ENCODE measurements around the gene SPACA5B.
"Not testable (repeated sequence)": the region's sequence is repeated elsewhere in the genome, so short reads cannot be mapped to it uniquely, and the experiment has no call there.

The SPACA5B gene

DNA sequence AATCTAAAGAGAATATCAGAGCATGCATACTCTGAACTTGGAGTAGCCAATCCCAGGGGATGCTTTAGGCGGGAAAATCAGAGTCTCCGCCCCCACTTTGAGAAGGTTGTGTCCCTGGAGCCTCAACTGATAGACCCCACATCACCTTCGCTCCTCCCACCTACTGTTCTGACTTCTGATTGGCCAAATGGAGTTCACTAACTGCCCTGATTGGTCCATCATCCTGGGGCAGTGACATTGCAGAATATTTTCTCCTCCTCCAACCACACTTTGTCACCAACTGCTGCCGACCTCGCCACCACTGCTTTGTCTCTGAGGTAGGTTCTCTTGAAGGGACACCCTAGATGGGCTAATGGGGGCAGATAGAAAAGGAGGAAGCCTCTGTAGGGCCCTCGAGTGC is 22.7 kb upstream of the SPACA5B start:
- TF ChIP-seq, protein P1, sequence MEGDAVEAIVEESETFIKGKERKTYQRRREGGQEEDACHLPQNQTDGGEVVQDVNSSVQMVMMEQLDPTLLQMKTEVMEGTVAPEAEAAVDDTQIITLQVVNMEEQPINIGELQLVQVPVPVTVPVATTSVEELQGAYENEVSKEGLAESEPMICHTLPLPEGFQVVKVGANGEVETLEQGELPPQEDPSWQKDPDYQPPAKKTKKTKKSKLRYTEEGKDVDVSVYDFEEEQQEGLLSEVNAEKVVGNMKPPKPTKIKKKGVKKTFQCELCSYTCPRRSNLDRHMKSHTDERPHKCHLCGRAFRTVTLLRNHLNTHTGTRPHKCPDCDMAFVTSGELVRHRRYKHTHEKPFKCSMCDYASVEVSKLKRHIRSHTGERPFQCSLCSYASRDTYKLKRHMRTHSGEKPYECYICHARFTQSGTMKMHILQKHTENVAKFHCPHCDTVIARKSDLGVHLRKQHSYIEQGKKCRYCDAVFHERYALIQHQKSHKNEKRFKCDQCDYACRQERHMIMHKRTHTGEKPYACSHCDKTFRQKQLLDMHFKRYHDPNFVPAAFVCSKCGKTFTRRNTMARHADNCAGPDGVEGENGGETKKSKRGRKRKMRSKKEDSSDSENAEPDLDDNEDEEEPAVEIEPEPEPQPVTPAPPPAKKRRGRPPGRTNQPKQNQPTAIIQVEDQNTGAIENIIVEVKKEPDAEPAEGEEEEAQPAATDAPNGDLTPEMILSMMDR (IDR thresholded peaks at IDR 0.05; ENCODE audit: low read depth, low read length, poor library complexity, severe bottlenecking), result no peak
- TF ChIP-seq EZH2phosphoT487 (IDR thresholded peaks at IDR 0.05; ENCODE audit: borderline replicate concordance, low read length), result no peak
- Histone ChIP-seq H3F3A (ENCODE audit: control insufficient read depth, insufficient read depth) (no peaks in the 10 kb centered on the region), H3K4me3 (ENCODE audit: low read length) (no peak overlapping the region), H3K9me2 (replicated peaks; ENCODE audit: control insufficient read depth, low read length) (no peaks in the 10 kb centered on the region), H3K27ac (ENCODE audit: low read depth, low read length) (no peak overlapping the region), H3K9me3 (ENCODE audit: control insufficient read depth, insufficient read depth, low read length) (no peaks in the 10 kb centered on the region), H3K4me1 (ENCODE audit: control insufficient read depth, low read length) (no peaks in the 10 kb centered on the region), H3K79me2 (ENCODE audit: control insufficient read depth, low read length) (no peaks in the 10 kb centered on the region), H3K4me2 (ENCODE audit: low read length) (no peak overlapping the region), H3K27me3 (ENCODE audit: control insufficient read depth, low read length) (no peaks in the 10 kb centered on the region), H4K20me1 (ENCODE audit: control insufficient read depth, insufficient read depth, low read depth, low read length) (no peaks in the 10 kb centered on the region), H3K36me3 (ENCODE audit: control insufficient read depth, low read length) (no peaks in the 10 kb centered on the region)

DNA sequence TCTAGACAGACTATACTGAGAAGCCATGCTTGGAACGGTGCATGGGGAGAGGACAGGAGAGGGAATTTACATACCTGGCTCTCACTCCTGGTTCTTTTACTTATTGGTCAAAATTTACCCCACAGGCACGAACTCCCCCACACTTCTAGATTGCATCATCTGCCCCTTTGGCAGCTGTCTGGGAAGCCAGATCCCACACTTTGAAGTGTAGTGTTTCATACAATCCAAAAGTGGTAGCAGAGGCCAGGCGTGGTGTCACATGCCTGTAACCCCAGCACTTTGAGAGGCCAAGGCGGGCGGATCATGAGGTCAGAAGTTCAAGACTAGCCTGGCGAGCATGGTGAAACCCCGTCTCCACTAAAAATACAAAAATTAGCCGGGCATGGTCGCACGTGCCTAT is 5.1 kb upstream of the SPACA5B start:
- not testable (repeated sequence) for H3K79me2 ChIP-seq (ENCODE audit: control insufficient read depth, low read length); H3K9me2 ChIP-seq (replicated peaks; ENCODE audit: control insufficient read depth, low read length); H3K27me3 ChIP-seq (ENCODE audit: control insufficient read depth, low read length); H3K27ac ChIP-seq (ENCODE audit: low read depth, low read length); H3K4me1 ChIP-seq (ENCODE audit: control insufficient read depth, low read length); H4K20me1 ChIP-seq (ENCODE audit: control insufficient read depth, insufficient read depth, low read depth, low read length); H3K4me3 ChIP-seq (ENCODE audit: low read length); H3K4me2 ChIP-seq (ENCODE audit: low read length); H3F3A ChIP-seq (ENCODE audit: control insufficient read depth, insufficient read depth); H3K36me3 ChIP-seq (ENCODE audit: control insufficient read depth, low read length); H3K9me3 ChIP-seq (ENCODE audit: control insufficient read depth, insufficient read depth, low read length)

DNA sequence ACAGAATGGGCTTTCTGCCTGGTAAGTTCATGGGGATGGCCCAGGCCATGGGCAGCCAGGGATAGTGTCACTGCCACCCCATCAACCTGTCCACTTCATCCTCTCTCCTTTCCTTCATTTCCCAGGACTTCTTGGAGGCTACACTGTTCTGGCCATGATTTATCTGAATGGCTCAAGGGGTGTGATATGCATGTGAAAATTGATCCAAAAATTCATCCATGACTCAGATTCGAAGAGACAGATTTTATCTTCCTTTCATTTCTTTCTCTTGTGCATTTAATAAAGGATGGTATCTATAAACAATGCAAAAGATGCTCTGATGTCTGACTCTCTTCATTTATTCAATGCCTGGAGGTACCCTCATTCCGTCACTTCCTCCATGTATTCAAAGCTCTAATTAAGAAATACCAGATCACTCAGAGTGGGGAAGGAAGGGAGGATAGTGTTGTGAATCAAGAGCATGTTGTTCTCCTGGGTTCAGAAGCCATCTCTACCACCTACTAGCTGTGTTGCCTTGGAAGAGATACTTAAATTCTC is 1.9 kb downstream of the SPACA5B start:
- not testable (repeated sequence) for H3K4me1 ChIP-seq (ENCODE audit: control insufficient read depth, low read length); H3K36me3 ChIP-seq (ENCODE audit: control insufficient read depth, low read length); H3K4me3 ChIP-seq (ENCODE audit: low read length); H3K4me2 ChIP-seq (ENCODE audit: low read length); H3K9me2 ChIP-seq (replicated peaks; ENCODE audit: control insufficient read depth, low read length); H3K9me3 ChIP-seq (ENCODE audit: control insufficient read depth, insufficient read depth, low read length); H3K79me2 ChIP-seq (ENCODE audit: control insufficient read depth, low read length); H3F3A ChIP-seq (ENCODE audit: control insufficient read depth, insufficient read depth); H3K27ac ChIP-seq (ENCODE audit: low read depth, low read length); H3K27me3 ChIP-seq (ENCODE audit: control insufficient read depth, low read length); H4K20me1 ChIP-seq (ENCODE audit: control insufficient read depth, insufficient read depth, low read depth, low read length)

DNA sequence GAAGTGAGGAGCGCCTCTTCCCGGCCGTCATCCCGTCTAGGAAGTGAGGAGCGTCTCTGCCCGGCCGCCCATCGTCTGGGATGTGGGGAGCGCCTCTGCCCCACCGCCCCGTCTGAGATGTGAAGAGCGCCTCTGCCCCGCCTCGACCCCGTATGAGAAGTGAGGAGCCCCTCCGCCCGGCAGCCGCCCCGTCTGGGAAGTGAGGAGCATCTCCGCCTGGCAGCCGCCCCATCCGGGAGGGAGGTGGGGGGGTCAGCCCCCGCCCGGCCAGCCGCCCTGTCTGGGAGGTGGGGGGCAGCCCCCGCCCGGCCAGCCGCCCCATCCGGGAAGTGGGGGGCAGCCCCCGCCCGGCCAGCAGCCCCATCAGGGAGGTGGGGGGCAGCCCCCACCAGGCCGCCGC is 8.7 kb downstream of the SPACA5B start:
- not testable (repeated sequence) for H3K9me3 ChIP-seq (ENCODE audit: control insufficient read depth, insufficient read depth, low read length); H3K36me3 ChIP-seq (ENCODE audit: control insufficient read depth, low read length); H3K79me2 ChIP-seq (ENCODE audit: control insufficient read depth, low read length); H3K9me2 ChIP-seq (replicated peaks; ENCODE audit: control insufficient read depth, low read length); H3F3A ChIP-seq (ENCODE audit: control insufficient read depth, insufficient read depth); H3K27me3 ChIP-seq (ENCODE audit: control insufficient read depth, low read length); H3K27ac ChIP-seq (ENCODE audit: low read depth, low read length); H3K4me1 ChIP-seq (ENCODE audit: control insufficient read depth, low read length); H3K4me2 ChIP-seq (ENCODE audit: low read length); H3K4me3 ChIP-seq (ENCODE audit: low read length); H4K20me1 ChIP-seq (ENCODE audit: control insufficient read depth, insufficient read depth, low read depth, low read length)

DNA sequence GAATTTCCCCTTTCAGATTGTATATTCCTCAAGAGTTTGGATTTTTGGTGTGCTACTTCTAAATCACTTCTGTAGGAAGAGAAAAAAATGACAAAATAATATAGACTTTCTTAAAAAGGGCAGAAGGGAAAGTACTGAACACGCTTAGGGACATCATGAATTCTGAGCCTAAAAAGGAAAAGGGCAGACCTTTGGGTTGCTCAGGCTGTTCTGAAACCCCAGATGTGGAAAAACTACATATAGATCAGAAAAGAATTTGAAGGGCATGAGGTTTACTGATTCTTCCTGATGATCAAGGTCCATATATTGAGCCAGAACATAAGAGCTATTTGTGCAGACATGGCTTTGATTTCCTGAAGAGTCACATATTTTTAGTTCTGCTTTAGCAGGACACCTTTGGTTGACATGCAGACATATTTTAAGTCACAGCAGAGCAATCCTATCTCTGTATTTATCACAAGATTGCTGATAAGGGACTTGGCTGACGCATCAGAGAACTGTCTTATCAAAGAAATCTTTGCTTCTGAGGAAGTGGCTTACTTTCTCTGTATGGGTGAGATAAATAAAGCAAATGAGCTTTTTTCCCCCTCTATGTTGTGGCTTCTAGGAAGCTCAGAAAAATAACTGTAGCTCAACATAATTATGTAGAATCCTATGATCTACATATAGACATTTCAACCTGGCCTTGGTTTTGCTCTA is 11.5 kb downstream of the SPACA5B start:
- H3K4me2 ChIP-seq (ENCODE audit: low read length); H3K9me3 ChIP-seq (ENCODE audit: control insufficient read depth, insufficient read depth, low read length); H4K20me1 ChIP-seq (ENCODE audit: control insufficient read depth, insufficient read depth, low read depth, low read length); H3K79me2 ChIP-seq (ENCODE audit: control insufficient read depth, low read length); H3K4me1 ChIP-seq (ENCODE audit: control insufficient read depth, low read length); H3K27me3 ChIP-seq (ENCODE audit: control insufficient read depth, low read length); H3K4me3 ChIP-seq (ENCODE audit: low read length); H3K36me3 ChIP-seq (ENCODE audit: control insufficient read depth, low read length); H3K9me2 ChIP-seq (replicated peaks; ENCODE audit: control insufficient read depth, low read length); H3F3A ChIP-seq (ENCODE audit: control insufficient read depth, insufficient read depth); H3K27ac ChIP-seq (ENCODE audit: low read depth, low read length): not testable (repeated sequence)

DNA sequence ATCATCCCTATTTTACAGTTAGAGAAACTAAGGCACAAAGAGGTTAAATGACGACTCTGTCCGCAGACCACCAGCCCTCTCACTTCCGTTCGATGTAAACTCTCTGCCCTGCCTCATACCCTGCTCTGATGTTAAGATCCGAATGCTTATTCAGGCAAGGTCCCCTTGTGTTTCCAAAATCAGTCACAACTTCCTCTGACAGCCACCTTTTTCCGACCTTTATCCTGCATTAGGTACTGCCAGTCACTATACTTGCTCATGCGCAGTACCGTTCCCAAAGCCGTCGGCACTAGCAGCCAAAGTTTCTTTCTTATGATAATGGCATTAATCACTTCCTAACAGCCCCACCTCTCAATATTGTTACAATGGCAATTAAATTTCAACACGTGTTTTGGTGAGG is 12.3 kb downstream of the SPACA5B start:
- not testable (repeated sequence) for H3K4me3 ChIP-seq (ENCODE audit: low read length); H3K36me3 ChIP-seq (ENCODE audit: control insufficient read depth, low read length)

More for the DNA sequence above, 12.3 kb downstream of the SPACA5B start:
- H3K79me2 ChIP-seq (ENCODE audit: control insufficient read depth, low read length); H3F3A ChIP-seq (ENCODE audit: control insufficient read depth, insufficient read depth); H3K4me2 ChIP-seq (ENCODE audit: low read length); H3K9me2 ChIP-seq (replicated peaks; ENCODE audit: control insufficient read depth, low read length); H3K27ac ChIP-seq (ENCODE audit: low read depth, low read length); H4K20me1 ChIP-seq (ENCODE audit: control insufficient read depth, insufficient read depth, low read depth, low read length); H3K9me3 ChIP-seq (ENCODE audit: control insufficient read depth, insufficient read depth, low read length); H3K27me3 ChIP-seq (ENCODE audit: control insufficient read depth, low read length); H3K4me1 ChIP-seq (ENCODE audit: control insufficient read depth, low read length): not testable (repeated sequence)

Data from DOHH2 (cell line).